GM19468 (cell line): ENCODE measurements around the gene PLA2G4D.

ENCODE experiments used
- ATAC-seq: cut with Tn5 transposase; IDR thresholded peaks from one replicate; pipeline ENCODE4 v1.9.1; 2021; ENCODE audit warnings: mild to moderate bottlenecking, moderate library complexity, moderate number of reproducible peaks; ENCODE audit not compliant: unreplicated experiment; ENCODE audit errors: extremely low read depth

Gene PLA2G4D

GRCh38 chr15:42094512-42094963, at the start of gene PLA2G4D:
Gene PLA2G4D (minus strand): TSS chr15:42094562. CDS start chr15:42094459, 103 bp downstream.
- no peak for ATAC-seq

GRCh38 chr15:42143356-42143755, 49.0 kb upstream of the PLA2G4D start:
- ATAC-seq = no peak

- ATAC-seq = no peak
Observed at GRCh38 chr15:42141795-42142667, 47.7 kb upstream of the PLA2G4D start.

- ATAC-seq = no peak
Observed at GRCh38 chr15:42141246-42141645, 46.9 kb upstream of the PLA2G4D start.

GRCh38 chr15:42140383-42141070, 46.2 kb upstream of the PLA2G4D start:
- no peak for ATAC-seq

- ATAC-seq = no peak
Observed at GRCh38 chr15:42139596-42139995, 45.2 kb upstream of the PLA2G4D start.

GRCh38 chr15:42138968-42139386, 44.6 kb upstream of the PLA2G4D start:
- no peak for ATAC-seq

GRCh38 chr15:42138411-42138810, 44.0 kb upstream of the PLA2G4D start:
- no peak for ATAC-seq

GRCh38 chr15:42137461-42138261, 43.3 kb upstream of the PLA2G4D start:
- ATAC-seq = no peak

GRCh38 chr15:42136513-42136912, 42.2 kb upstream of the PLA2G4D start:
- no peak for ATAC-seq

- ATAC-seq = no peak
Observed at GRCh38 chr15:42135351-42135750, 41.0 kb upstream of the PLA2G4D start.

- no peak for ATAC-seq
Observed at GRCh38 chr15:42134617-42135245, 40.4 kb upstream of the PLA2G4D start.

- ATAC-seq = no peak
Observed at GRCh38 chr15:42133886-42134502, 39.6 kb upstream of the PLA2G4D start.

- no peak for ATAC-seq
Observed at GRCh38 chr15:42133356-42133755, 39.0 kb upstream of the PLA2G4D start.

- ATAC-seq = no peak
Observed at GRCh38 chr15:42131826-42132806, 37.8 kb upstream of the PLA2G4D start.

GRCh38 chr15:42131006-42131405, 36.6 kb upstream of the PLA2G4D start:
- no peak for ATAC-seq

- ATAC-seq = no peak
Observed at GRCh38 chr15:42130246-42130986, 36.1 kb upstream of the PLA2G4D start.

GRCh38 chr15:42129364-42129763, 35.0 kb upstream of the PLA2G4D start:
- ATAC-seq = no peak
